ENCODE results near the gene EFNA3. TPM values are rescaled to one million over a fixed set of nuclear protein-coding genes. Genes with fewer than 3 reads are reported as not detected.

EFNA3 gene
- total RNA-seq, 1 experiment from 2014 or later = 12.5 TPM

- TF ChIP-seq PRDM15 (CRISPR knock-in tag; IDR thresholded peaks at IDR 0.05) = peak; percentile 80
- TF ChIP-seq ATF3 (CRISPR knock-in tag; conservative IDR thresholded peaks at IDR 0.05) = no peak
- TF ChIP-seq HMGXB4 (CRISPR knock-in tag; IDR thresholded peaks at IDR 0.05) = peak; percentile 65; the same call in 1 of the 2 replicates
- peak; percentile 84 for TF ChIP-seq SP1 (CRISPR knock-in tag; conservative IDR thresholded peaks at IDR 0.05)
- 0 out of 2 replicates have a peak, but pooled peaks have one; percentile 20 for TF ChIP-seq ZNF263 (CRISPR knock-in tag; IDR thresholded peaks at IDR 0.05; ENCODE audit: low read depth)
- TF ChIP-seq ZNF219 (CRISPR knock-in tag; IDR thresholded peaks at IDR 0.05; ENCODE audit: borderline replicate concordance) = no peak
- peak; percentile 26; the same call in 1 of the 2 replicates for TF ChIP-seq MAX (CRISPR knock-in tag; IDR thresholded peaks at IDR 0.05)
- peak; percentile 56; the same call in 1 of the 2 replicates for TF ChIP-seq AFF4 (CRISPR knock-in tag; IDR thresholded peaks at IDR 0.05; ENCODE audit: borderline replicate concordance)
- TF ChIP-seq AR (CRISPR knock-in tag; IDR thresholded peaks at IDR 0.05) = no peak
- TF ChIP-seq MXD4 (CRISPR knock-in tag; IDR thresholded peaks at IDR 0.05; ENCODE audit: borderline replicate concordance) = no peak
- TF ChIP-seq SMAD3 (CRISPR knock-in tag; IDR thresholded peaks at IDR 0.05; ENCODE audit: borderline replicate concordance) = peak; percentile 58; the same call in 1 of the 2 replicates
These were observed 56.9 kb downstream of the EFNA3 start, which contains the start of gene SLC50A1 (continued) for GRCh38 chr1:155135415-155136028.

GRCh38 chr1:155136748-155137147 is 58.1 kb downstream of the EFNA3 start:
- no peak for ATAC-seq
- Mint-ChIP-seq H3K36me3 (peaks cover 17% of the 10 kb centered on the region), H3K27ac (peak overlapping the region; percentile 79), H3K27me3 (ENCODE audit: low read depth) (peaks cover 11% of the 10 kb centered on the region), H3K4me3 (peak overlapping the region; percentile 96), H3K9me3 (no peaks in the 10 kb centered on the region), H3K4me1 (peaks cover 15% of the 10 kb centered on the region)
- TF ChIP-seq IRF2 (CRISPR knock-in tag; IDR thresholded peaks at IDR 0.05; ENCODE audit: borderline replicate concordance, low read depth) = no peak
- TF ChIP-seq FOXJ3 (CRISPR knock-in tag; IDR thresholded peaks at IDR 0.05; ENCODE audit: borderline replicate concordance) = no peak
- ChIA-PET CTCF (interaction anchor here (1.2 to 4.5 kb wide), 7 partner anchors 9 to 75 kb away, joined by 3 to 66 read pairs (median 13); partner anchors contain the start of genes KRTCAP2 and TRIM46), POLR2A (interaction anchor here (1.1 to 1.3 kb wide), 2 partner anchors 31 to 45 kb away, joined by 3 to 4 read pairs; no protein-coding TSS in a partner anchor)
- no peak for DNase-seq (ENCODE audit: low spot score)
